K562 (cell line): ENCODE data around the gene AZU1. TPM values are rescaled to one million over a fixed set of nuclear protein-coding genes. Genes with fewer than 3 reads are reported as not detected.

ENCODE experiments used
- ATAC-seq: fragments of 200-7000 bp; cut with Tn5 transposase; 3 replicates; pipeline ENCODE4 v1.9.1; 2020; ENCODE audit warnings: moderate library complexity
- BruUV-seq: library from RNA; stranded (reverse); fragments of 400-500 nt; replicated peaks from 2 replicates; lab custom pipeline; 2021; lab: Mats Ljungman, UMichigan
- CTCF ChIA-PET: fragments of 300-600 bp; formaldehyde crosslinking; extraction: SDS; loops from one replicate; lab custom pipeline; 2021; ENCODE audit warnings: low intra/inter-chr PET ratio; lab: Yijun Ruan, JAX
- POLR2A ChIA-PET: fragments of 300-600, 350-650 bp; sonication (Branson Sonifier 250); formaldehyde crosslinking; extraction: SDS; loops from one replicate; lab custom pipeline; 2021; ENCODE audit warnings: antibody characterized with exemption, inconsistent platforms; lab: Yijun Ruan, JAX
- DNase-seq, 4 experiments: peaks; one replicate each; pipeline versions ENCODE4 v3.0.0 to v3.0.0-alpha.2; 2011 to 2018; ENCODE audit warnings: low spot score in 3 of 4, mixed read lengths in 3 of 4; ENCODE audit errors: extremely low read depth in 1 of 4
- FAIRE-seq: peaks from 2 replicates; lab custom pipeline; 2011; peaks lifted over from hg19 to GRCh38; lab: Jason Lieb, UNC
- H2AFZ ChIP-seq: 2 replicates; pipeline ENCODE4 v1.6.0; 2011; ENCODE audit warnings: low read depth, low read length, control low read depth, inconsistent platforms
- H3K27ac ChIP-seq: fragments of 200-600 bp; 3 replicates; pipeline ENCODE4 v1.8.0; 2011; ENCODE audit warnings: low read depth, mild to moderate bottlenecking, control low read depth, inconsistent platforms, low read length, moderate library complexity, mixed read lengths; ENCODE audit errors: extremely low read depth
- H3K27me3 ChIP-seq, 2 experiments: fragments of 300-600 bp in 1 of 2; 2 replicates in 1 of 2; 3 replicates in 1 of 2; pipeline versions ENCODE4 v1.6.0 to v1.8.0; 2011; ENCODE audit warnings: inconsistent platforms in 2 of 2, low read length in 2 of 2, mild to moderate bottlenecking in 1 of 2, mixed read lengths in 1 of 2, moderate library complexity in 1 of 2; ENCODE audit not compliant: control insufficient read depth in 2 of 2, insufficient read depth in 2 of 2
- H3K36me3 ChIP-seq: fragments of 300-600 bp; 3 replicates; pipeline ENCODE4 v1.8.0; 2011; ENCODE audit warnings: mild to moderate bottlenecking, low read length, inconsistent platforms; ENCODE audit not compliant: control insufficient read depth, insufficient read depth
- H3K4me1 ChIP-seq, 2 experiments: fragments of 200-600 bp in 1 of 2; replicated peaks in 1 of 2; 2 replicates in 1 of 2; 3 replicates in 1 of 2; pipeline versions ENCODE4 v1.5.1 to v1.8.0; 2011; ENCODE audit warnings: inconsistent platforms in 2 of 2, low read length in 2 of 2, mild to moderate bottlenecking in 1 of 2, mixed read lengths in 1 of 2, moderate library complexity in 1 of 2; ENCODE audit not compliant: control insufficient read depth in 2 of 2, insufficient read depth in 2 of 2
- H3K4me2 ChIP-seq: 2 replicates; pipeline ENCODE4 v1.6.1; 2011; ENCODE audit warnings: low read length, control low read depth, inconsistent platforms, mixed read lengths; ENCODE audit not compliant: insufficient read depth
- H3K4me3 ChIP-seq: fragments of 200-600 bp; sonication (generic), shearing (Covaris generic); 2 replicates; pipeline ENCODE4 v1.5.1; 2016; ENCODE audit warnings: control low read depth, inconsistent platforms
- H3K79me2 ChIP-seq: fragments of 200-600 bp; 3 replicates; pipeline ENCODE4 v1.8.0; 2011; ENCODE audit warnings: low read length, inconsistent platforms; ENCODE audit not compliant: control insufficient read depth, insufficient read depth
- H3K9ac ChIP-seq, 2 experiments: 2 replicates each; pipeline versions ENCODE4 v1.6.0 to v1.6.1; 2011; ENCODE audit warnings: low read depth in 2 of 2, low read length in 2 of 2, control low read depth in 1 of 2, inconsistent platforms in 1 of 2, mild to moderate bottlenecking in 1 of 2, mixed read lengths in 1 of 2; ENCODE audit not compliant: insufficient read depth in 1 of 2
- H3K9me1 ChIP-seq: one replicate; pipeline ENCODE4 v1.6.0; 2011; ENCODE audit warnings: inconsistent platforms, mild to moderate bottlenecking, low read length, moderate library complexity; ENCODE audit not compliant: control insufficient read depth, insufficient read depth
- H3K9me3 ChIP-seq: replicated peaks from 2 replicates; pipeline ENCODE4 v1.5.1; 2011; ENCODE audit warnings: low read depth, low read length, inconsistent platforms; ENCODE audit not compliant: control insufficient read depth, insufficient read depth
- H4K20me1 ChIP-seq: replicated peaks from 2 replicates; pipeline ENCODE4 v1.6.1; 2011; ENCODE audit warnings: low read length, inconsistent platforms, mixed read lengths; ENCODE audit not compliant: control insufficient read depth, insufficient read depth
- CBX2 ChIP-seq: fragments of 200-600 bp; sonication (generic); IDR thresholded peaks from one replicate; pipeline ENCODE4 v1.6.1; 2012; ENCODE audit warnings: mild to moderate bottlenecking, low read length, inconsistent platforms; ENCODE audit not compliant: insufficient read depth, poor library complexity, severe bottlenecking
- WGBS: fragments of 100-300 bp; shearing (Covaris generic); methylation state at CpG from one replicate; pipeline ENCODE4 v1.1.6; 2016; ENCODE audit warnings: low coverage, mixed read lengths; ENCODE audit not compliant: insufficient coverage; ENCODE audit errors: missing lambda C conversion rate; 5-methylcytosine and 5-hydroxymethylcytosine counted together
- in situ Hi-C: fragments of 300-500 bp; cut with MboI; formaldehyde crosslinking; loops from 4 replicates; pipeline ENCODE4 v1.15.0; 2018; ENCODE audit warnings: inconsistent platforms, mixed read lengths
- intact Hi-C: fragments of 100-400 bp; cut with micrococcal nuclease; formaldehyde crosslinking; loops from 2 replicates; pipeline ENCODE4 v1.14.2; 2022
- polyA plus RNA-seq, 8 experiments: library from polyadenylated mRNA; depleted of rRNA in 4 of 8; stranded (reverse) in 5 of 8; unstranded in 3 of 8; fragments of >200 nt; fragmentation: Nextera tagmentation in 2 of 8; fragmentation: Illumina TruSeq in 1 of 8; extraction: Ambion mirVana in 2 of 8; extraction: Trizol in 1 of 8; gene quantifications; 2 replicates each; pipeline versions ENCODE4 v1.2.1 to v1.2.3, GENCODE V29; 2011 to 2014; ENCODE audit warnings: inconsistent platforms in 1 of 8, missing spikeins in 1 of 8
- total RNA-seq, 7 experiments: library from RNA; depleted of rRNA in 6 of 7; stranded (reverse); fragments of >200 nt in 6 of 7; fragmentation: Illumina TruSeq in 2 of 7; extraction: Trizol in 2 of 7; gene quantifications; 2 replicates each; pipeline versions ENCODE4 v1.2.1 to v1.2.3, GENCODE V29; 2011 to 2021; ENCODE audit warnings: low replicate concordance in 1 of 7
- TF ChIP-seq, protein P1 (sequence below): sonication (generic); formaldehyde crosslinking; IDR thresholded peaks from 2 replicates; pipeline ENCODE4 v1.8.1; 2023; ENCODE audit warnings: mild to moderate bottlenecking, missing genetic modification reagents

AZU1 gene
- total and polyA plus RNA-seq, 9 of the 15 experiments (the other 6 are each of a cell fraction or from before 2014, with no cell fraction given), result 0.29 to 1.9 (median 0.59) TPM; not detected in 3

DNA sequence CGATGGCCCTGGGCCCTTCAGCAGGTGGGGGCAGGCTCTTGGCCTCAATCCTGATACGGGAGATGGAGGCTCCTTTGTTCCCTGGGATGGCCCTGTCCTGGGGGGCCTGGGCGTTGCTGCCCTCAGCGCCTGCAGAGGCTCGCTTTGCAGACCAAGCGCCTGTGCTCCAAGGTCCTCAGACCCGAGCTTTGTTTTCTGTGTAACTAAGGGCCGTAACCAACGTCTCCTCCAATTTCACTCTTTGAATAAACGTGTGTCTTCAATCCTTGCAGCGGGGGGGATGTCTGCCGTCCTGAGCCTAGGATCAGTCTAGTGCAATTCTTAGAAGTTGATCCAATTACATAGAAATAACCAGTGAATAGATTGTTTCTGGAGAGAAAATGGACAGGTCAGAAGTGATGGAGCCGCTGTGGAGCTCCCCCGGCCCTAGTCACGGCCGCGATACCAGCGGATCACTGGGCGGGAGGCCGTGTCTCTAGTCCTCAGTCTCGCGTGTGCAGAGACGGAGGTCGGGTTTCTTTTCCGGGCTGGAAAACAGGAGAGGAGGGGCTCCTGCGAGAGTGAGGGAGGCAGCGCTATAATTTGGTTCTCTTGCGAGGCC lies 25.0 kb upstream of the AZU1 start:
- ChIA-PET POLR2A (interaction anchor here (0.7 to 2.1 kb wide), 3 partner anchors 9 to 174 kb away, joined by 3 to 8 read pairs (median 6); no protein-coding TSS in a partner anchor), CTCF (no interaction called here)
- Histone ChIP-seq H4K20me1 (peaks cover 66% of the 10 kb centered on the region), H3K36me3 (peaks cover 95% of the 10 kb centered on the region), H3K9me3 (no peaks in the 10 kb centered on the region; the same call in 1 of the 2 replicates), H3K9ac (peak overlapping the region in 1 of 2 experiments; percentile 94; a peak in 2 of 4 replicates), H2AFZ (no peak overlapping the region), H3K4me2 (no peak overlapping the region), H3K27me3 (no peaks in the 10 kb centered on the region), H3K9me1 (peaks cover 16% of the 10 kb centered on the region), H3K4me1 (peaks cover 22 to 83% of the 10 kb centered on the region in 2 experiments), H3K4me3 (no peak overlapping the region), H3K27ac (no peak overlapping the region), H3K79me2 (peaks cover 100% of the 10 kb centered on the region)
- in situ Hi-C loops (no loop called here), intact Hi-C loops (no loop called here)
- TF ChIP-seq, protein P1, sequence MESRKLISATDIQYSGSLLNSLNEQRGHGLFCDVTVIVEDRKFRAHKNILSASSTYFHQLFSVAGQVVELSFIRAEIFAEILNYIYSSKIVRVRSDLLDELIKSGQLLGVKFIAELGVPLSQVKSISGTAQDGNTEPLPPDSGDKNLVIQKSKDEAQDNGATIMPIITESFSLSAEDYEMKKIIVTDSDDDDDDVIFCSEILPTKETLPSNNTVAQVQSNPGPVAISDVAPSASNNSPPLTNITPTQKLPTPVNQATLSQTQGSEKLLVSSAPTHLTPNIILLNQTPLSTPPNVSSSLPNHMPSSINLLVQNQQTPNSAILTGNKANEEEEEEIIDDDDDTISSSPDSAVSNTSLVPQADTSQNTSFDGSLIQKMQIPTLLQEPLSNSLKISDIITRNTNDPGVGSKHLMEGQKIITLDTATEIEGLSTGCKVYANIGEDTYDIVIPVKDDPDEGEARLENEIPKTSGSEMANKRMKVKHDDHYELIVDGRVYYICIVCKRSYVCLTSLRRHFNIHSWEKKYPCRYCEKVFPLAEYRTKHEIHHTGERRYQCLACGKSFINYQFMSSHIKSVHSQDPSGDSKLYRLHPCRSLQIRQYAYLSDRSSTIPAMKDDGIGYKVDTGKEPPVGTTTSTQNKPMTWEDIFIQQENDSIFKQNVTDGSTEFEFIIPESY, result peak; percentile 67
- no peak for TF ChIP-seq CBX2
- ATAC-seq (no peak), DNase-seq (peak in 2 of 4 experiments; percentile 18 to 22), FAIRE-seq (no peak)
- no TSS peak for BruUV-seq
- WGBS, result 97% methylated on average over 26 of the region's 28 CpGs
